IPS DF 6.9 (cell line): Measurements from ENCODE around the gene CCN6.

Experiments
- DNase-seq: peaks from one replicate; pipeline ENCODE4 v3.0.0-alpha.2; 2013; ENCODE audit warnings: low read depth, low spot score
- H3K27ac ChIP-seq: one replicate; pipeline ENCODE4 v1.5.1; 2013; ENCODE audit warnings: low read length, control low read depth
- H3K27me3 ChIP-seq: 2 replicates; pipeline ENCODE4 v1.6.1; 2013; ENCODE audit warnings: mild to moderate bottlenecking, low read length; ENCODE audit not compliant: control insufficient read depth, insufficient read depth
- H3K36me3 ChIP-seq: 2 replicates; pipeline ENCODE4 v1.6.1; 2013; ENCODE audit warnings: low read length; ENCODE audit not compliant: control insufficient read depth, insufficient read depth
- H3K4me1 ChIP-seq: 2 replicates; pipeline ENCODE4 v1.6.1; 2013; ENCODE audit warnings: low read length; ENCODE audit not compliant: control insufficient read depth, insufficient read depth
- H3K4me3 ChIP-seq: 2 replicates; pipeline ENCODE4 v1.5.1; 2013; ENCODE audit warnings: mild to moderate bottlenecking, low read length
- H3K9me3 ChIP-seq: 2 replicates; pipeline ENCODE4 v1.6.1; 2013; ENCODE audit warnings: low read length, inconsistent platforms; ENCODE audit not compliant: control insufficient read depth, insufficient read depth
- WGBS: extraction: QIAGEN DNeasy Blood & Tissue Kit; methylation state at CpG from one replicate; pipeline ENCODE4 v1.1.7; 2013; ENCODE audit warnings: mixed read lengths, missing lambda C conversion rate; ENCODE audit not compliant: insufficient read length, insufficient coverage; 5-methylcytosine and 5-hydroxymethylcytosine counted together

CCN6 gene

DNA sequence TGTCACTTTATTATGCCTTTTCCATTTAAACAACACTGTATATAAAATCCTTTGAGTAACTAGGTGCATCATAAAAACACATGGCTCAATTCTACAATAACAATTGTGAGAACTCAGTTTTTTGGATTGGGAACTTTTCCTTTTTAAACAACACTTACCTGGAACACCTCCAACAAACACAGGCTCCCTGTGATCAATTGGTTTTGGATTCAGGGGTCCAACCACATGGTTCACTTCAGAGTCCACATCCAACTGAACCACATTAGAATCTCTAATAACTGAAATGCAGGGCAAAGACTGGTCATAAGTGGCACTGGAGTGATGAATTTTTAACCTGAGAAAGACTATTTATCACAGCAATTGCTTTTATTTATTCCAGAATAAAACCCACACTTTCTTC lies 60.0 kb downstream of the CCN6 start:
- H3K4me3 ChIP-seq: no peak overlapping the region
- no peaks in the 10 kb centered on the region for H3K27me3 ChIP-seq
- no peaks in the 10 kb centered on the region for H3K36me3 ChIP-seq
- H3K9me3 ChIP-seq: no peaks in the 10 kb centered on the region
- no peaks in the 10 kb centered on the region for H3K4me1 ChIP-seq
- H3K27ac ChIP-seq: no peak overlapping the region
- DNase-seq: no peak

DNA sequence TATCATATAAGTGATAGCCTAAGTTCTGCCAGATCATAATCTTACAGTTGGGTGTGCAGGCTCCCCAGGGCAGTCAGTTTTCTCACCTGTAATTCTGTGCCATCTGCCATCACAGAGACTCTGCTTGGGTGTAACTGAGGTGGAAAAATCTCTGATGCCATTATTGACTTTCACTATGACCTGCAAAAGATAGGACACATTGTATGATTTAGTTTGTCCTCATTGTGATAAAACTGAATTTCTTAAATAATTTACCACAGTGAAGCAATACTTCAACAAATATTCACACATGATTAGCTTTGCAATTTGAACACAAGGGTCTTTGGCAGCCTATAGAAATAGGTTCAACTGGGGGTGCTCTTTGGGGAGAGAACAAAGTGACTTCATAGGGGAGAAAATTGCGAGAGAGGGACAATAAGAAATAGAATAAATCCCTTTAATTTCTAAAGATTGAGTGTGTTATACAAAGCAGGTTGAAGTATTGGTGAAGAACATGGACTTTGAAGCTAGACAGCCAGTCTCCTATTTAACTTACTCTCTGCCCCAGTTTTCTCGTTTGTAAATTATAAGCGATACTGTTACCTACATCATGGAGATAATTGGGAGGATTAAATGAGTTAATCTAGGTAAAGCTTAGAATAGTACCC lies 60.8 kb downstream of the CCN6 start:
- H3K27me3 ChIP-seq: no peaks in the 10 kb centered on the region
- H3K4me3 ChIP-seq: no peak overlapping the region
- no peaks in the 10 kb centered on the region for H3K9me3 ChIP-seq
- no peak for DNase-seq
- H3K4me1 ChIP-seq: no peaks in the 10 kb centered on the region
- no peaks in the 10 kb centered on the region for H3K36me3 ChIP-seq
- WGBS: no CpG with 5 or more reads among the region's 3 CpGs
- no peak overlapping the region for H3K27ac ChIP-seq

DNA sequence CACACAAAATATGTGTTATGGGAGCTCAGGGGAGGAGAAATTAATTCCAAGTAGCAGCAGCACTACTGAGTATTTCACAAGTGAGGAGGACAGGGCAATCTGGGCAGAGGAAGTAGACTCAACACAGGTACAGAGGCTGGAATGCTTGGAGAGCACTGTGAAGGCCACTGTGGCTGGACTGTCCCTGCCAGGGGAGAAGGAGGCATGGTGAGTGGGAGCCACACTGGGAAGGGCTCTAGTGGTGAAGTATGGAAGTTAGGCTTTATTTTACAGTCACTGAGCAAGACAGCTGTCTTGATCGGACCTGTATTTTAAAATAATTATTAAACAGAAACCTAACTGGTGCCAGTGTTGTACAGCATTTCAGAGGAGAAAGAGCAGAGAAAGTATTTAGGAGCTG lies 62.3 kb downstream of the CCN6 start:
- Histone ChIP-seq H3K36me3 (no peaks in the 10 kb centered on the region), H3K9me3 (no peaks in the 10 kb centered on the region), H3K4me1 (no peaks in the 10 kb centered on the region), H3K4me3 (no peak overlapping the region), H3K27me3 (no peaks in the 10 kb centered on the region), H3K27ac (no peak overlapping the region)
- no CpG with 5 or more reads among the region's 1 CpG for WGBS
- no peak for DNase-seq

GRCh38 chr6:112117554-112117953 lies 63.6 kb downstream of the CCN6 start:
- Histone ChIP-seq H3K36me3 (no peaks in the 10 kb centered on the region), H3K4me1 (no peaks in the 10 kb centered on the region), H3K27ac (no peak overlapping the region), H3K9me3 (no peaks in the 10 kb centered on the region), H3K27me3 (no peaks in the 10 kb centered on the region), H3K4me3 (no peak overlapping the region)
- DNase-seq: no peak
- no CpG with 5 or more reads among the region's 1 CpG for WGBS

DNA sequence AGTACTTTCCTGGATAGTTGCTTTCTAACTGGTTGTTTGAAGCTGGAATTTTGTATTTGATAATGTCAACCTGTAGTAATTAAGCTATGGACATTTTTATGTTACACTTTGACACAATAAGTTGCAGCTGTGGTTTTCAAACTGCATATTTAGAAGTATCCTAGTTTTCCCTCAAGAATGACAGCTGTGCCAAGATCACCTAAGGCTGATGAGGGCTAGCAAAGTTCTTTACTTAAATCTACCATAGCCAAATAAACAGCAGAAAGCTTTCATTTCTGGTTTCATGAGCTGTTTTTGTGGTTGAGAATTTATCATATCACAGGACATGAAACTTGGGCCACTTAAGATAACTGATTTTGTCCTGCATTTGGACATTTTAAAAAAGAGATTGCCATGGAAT lies 64.1 kb downstream of the CCN6 start:
- Histone ChIP-seq H3K27ac (no peak overlapping the region), H3K27me3 (no peaks in the 10 kb centered on the region), H3K9me3 (no peaks in the 10 kb centered on the region), H3K36me3 (no peaks in the 10 kb centered on the region), H3K4me3 (no peak overlapping the region), H3K4me1 (no peaks in the 10 kb centered on the region)
- no peak for DNase-seq
